Naive B cell (primary cell): ENCODE data around the gene SULT4A1. TPM values are rescaled to one million over a fixed set of nuclear protein-coding genes. Genes with fewer than 3 reads are reported as not detected.
A peak's percentile ranks its signal among the peaks of the same experiment; 100 is the strongest.

Experiments used
- ATAC-seq, 2 donors: fragments of 150-1000 bp; cut with Tn5 transposase; 2 replicates each; pipeline ENCODE4 v1.10.0; 2021; ENCODE audit warnings: low read depth in 2 of 2, mild to moderate bottlenecking in 2 of 2, moderate library complexity in 2 of 2
- DNase-seq: peaks from one replicate; pipeline ENCODE4 v3.0.0; 2022
- H3K27ac Mint-ChIP-seq, 6 donors: one replicate each; pipeline ENCODE4 v1.8.0; 2020 to 2022; ENCODE audit warnings: mild to moderate bottlenecking in 6 of 6, mixed read lengths in 6 of 6, moderate library complexity in 5 of 6, inconsistent platforms in 2 of 6
- H3K27me3 Mint-ChIP-seq, 3 donors: one replicate each; pipeline ENCODE4 v1.8.0; 2021 to 2022; ENCODE audit warnings: mixed read lengths in 3 of 3, mild to moderate bottlenecking in 1 of 3
- H3K36me3 Mint-ChIP-seq, 2 donors: one replicate each; pipeline ENCODE4 v1.8.0; 2020 to 2022; ENCODE audit warnings: mixed read lengths in 2 of 2, inconsistent platforms in 1 of 2, mild to moderate bottlenecking in 1 of 2
- H3K4me1 Mint-ChIP-seq, 3 donors: one replicate each; pipeline ENCODE4 v1.8.0; 2020 to 2022; ENCODE audit warnings: mixed read lengths in 3 of 3, inconsistent platforms in 1 of 3, mild to moderate bottlenecking in 1 of 3, moderate library complexity in 1 of 3
- H3K4me3 Mint-ChIP-seq, 8 donors: one replicate each; pipeline ENCODE4 v1.8.0; 2020 to 2022; ENCODE audit warnings: mild to moderate bottlenecking in 8 of 8, mixed read lengths in 8 of 8, moderate library complexity in 8 of 8, inconsistent platforms in 2 of 8
- H3K9me3 Mint-ChIP-seq, 7 donors: one replicate each; pipeline ENCODE4 v1.8.0; 2020 to 2022; ENCODE audit warnings: mixed read lengths in 7 of 7, mild to moderate bottlenecking in 5 of 7, inconsistent platforms in 2 of 7, moderate library complexity in 1 of 7
- polyA plus RNA-seq, 6 donors: library from polyadenylated mRNA; unstranded; fragments of 300-500 nt; fragmentation: Illumina TruSeq; gene quantifications; one replicate each; pipeline ENCODE4 v1.2.3, GENCODE V29; 2021; ENCODE audit warnings: low read depth in 6 of 6

Gene SULT4A1
- polyA plus RNA-seq, 6 donors from 2014 or later, result not detected

DNA sequence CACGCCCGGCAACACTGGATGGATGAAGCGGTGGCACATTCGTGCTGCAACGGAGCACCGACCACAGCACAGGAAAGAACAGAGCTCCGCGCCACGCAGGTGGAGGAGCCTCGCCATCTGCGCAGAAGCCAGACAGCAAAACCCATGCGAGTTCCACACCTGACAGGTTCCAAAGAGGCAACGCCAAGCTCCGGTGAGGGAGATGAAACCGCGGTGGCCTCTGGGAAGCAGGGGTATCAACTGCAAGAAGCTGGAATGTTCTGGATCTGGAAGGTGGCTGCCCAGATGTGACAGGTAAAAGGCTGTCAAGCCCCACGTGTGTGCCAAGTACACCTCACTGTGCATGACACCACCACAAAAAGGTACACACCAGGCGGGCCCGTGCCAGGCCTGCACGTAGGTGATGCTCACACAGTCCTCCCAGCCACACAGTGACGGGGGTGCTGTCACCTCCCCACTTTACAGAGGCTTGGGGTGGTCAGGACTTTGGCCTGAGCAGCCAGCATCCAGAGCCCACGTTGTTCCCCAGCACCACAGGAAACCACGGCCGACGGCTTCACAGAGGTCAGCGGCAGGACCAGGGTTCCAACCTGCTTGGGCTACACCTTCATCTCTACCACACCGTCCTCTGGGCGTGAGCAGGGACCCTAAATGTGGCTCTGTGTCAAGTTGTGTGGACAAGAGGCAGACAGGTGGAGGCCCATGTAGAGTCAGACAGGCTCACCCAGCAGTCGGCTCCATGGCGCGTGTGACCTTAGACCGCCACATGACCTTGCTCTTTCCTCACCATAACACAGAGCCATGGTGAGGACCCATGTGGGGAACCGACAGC is 30.5 kb downstream of the SULT4A1 start:
- no peak for ATAC-seq
- no peak overlapping the region for H3K4me3 Mint-ChIP-seq

DNA sequence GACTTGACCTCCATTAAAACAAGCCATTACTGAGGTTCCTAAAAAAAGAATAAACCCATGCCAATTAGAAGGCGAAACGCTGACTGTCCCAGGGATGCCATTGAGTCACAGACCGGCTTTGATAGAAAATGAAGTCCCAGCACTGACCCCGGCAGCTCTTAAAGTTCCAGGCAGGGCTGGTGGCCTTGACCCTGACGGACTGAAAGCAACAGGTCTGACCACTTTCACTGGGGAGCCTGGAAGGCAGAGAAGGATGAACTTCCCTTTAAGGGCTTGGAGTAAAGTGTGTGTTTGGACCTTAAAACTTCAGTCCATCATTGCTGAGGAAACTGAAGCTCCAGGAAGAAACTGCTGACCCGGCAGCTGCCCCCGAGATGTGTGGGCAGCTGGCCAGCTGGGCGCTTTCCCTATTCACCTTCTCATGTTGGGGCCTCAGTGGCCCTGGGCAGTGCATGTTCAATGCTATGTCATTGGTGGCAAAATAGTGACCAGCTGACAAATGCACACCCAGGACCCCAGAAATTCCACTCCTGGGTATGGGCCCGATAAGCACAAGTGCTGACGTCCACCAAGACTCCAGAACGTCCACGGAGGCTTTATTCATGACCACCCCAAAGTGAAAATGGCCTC is 31.3 kb downstream of the SULT4A1 start:
- H3K27me3 Mint-ChIP-seq, result peaks cover 0 to 22% (median 21%) of the 10 kb centered on the region in 3 donors
- H3K4me1 Mint-ChIP-seq, result no peaks in the 10 kb centered on the region
- no peak for ATAC-seq
- no peaks in the 10 kb centered on the region for H3K36me3 Mint-ChIP-seq
- no peak overlapping the region for H3K4me3 Mint-ChIP-seq
- no peak for DNase-seq
- no peaks in the 10 kb centered on the region for H3K9me3 Mint-ChIP-seq
- H3K27ac Mint-ChIP-seq, result no peak overlapping the region

More for the DNA sequence above, 30.5 kb downstream of the SULT4A1 start:
- Mint-ChIP-seq H3K27ac (no peak overlapping the region), H3K4me1 (no peaks in the 10 kb centered on the region), H3K36me3 (no peaks in the 10 kb centered on the region), H3K9me3 (no peaks in the 10 kb centered on the region), H3K27me3 (peaks cover 0 to 20% (median 19%) of the 10 kb centered on the region in 3 donors)
- DNase-seq, result no peak

DNA sequence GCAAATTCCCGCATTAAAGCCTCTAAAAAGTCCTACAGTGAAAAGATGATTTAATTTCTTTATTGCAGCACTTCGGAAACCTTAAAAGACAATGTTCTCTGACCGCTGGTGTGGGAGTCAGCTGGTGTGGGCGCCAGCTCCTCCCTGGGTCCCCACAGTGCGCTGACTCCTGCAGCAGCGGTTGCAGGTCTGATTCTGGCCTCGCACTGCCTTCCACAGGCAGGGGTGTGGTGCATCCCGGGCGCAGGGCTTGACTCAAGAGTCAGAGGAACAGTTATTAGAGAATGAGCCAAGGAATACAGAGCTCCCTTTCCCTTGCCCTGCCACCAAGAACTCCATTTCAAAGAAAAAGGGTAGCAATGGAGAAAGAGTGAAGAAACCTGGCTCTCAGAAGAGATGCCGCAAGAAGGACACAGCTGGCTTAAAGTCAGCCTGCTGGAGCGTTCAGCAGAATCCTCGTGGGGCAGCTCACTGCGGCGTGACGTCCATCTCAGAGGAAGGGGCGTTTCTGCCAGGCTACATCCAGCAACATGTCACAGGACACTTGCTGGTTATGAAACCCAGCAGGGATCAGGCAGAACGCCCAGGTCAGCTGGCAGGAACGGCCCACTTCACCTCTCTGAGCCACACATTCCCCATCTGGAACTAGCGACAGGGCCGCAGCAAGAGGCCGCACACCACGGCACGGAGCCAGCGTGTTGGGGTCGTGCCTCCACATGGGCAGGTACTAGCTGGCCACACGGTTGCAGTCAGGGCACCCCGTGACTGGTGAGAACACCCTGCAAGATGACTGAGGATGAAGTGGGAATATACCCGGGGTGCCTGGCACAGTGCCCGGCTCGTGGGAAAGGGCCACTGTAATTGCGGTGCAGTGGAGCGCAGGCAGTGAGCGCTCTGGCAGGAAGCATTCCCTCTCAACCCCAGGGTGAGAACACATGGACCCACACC is 32.1 kb downstream of the SULT4A1 start:
- H3K4me1 Mint-ChIP-seq, result no peaks in the 10 kb centered on the region
- no peaks in the 10 kb centered on the region for H3K9me3 Mint-ChIP-seq
- H3K4me3 Mint-ChIP-seq, result peak overlapping the region in 2 of 8 donors; percentile 25 to 29
- H3K36me3 Mint-ChIP-seq, result no peaks in the 10 kb centered on the region
- H3K27me3 Mint-ChIP-seq, result peaks cover 0 to 23% (median 17%) of the 10 kb centered on the region in 3 donors
- no peak for DNase-seq
- ATAC-seq, result no peak
- peak overlapping the region in 1 of 6 donors; percentile 37 for H3K27ac Mint-ChIP-seq

DNA sequence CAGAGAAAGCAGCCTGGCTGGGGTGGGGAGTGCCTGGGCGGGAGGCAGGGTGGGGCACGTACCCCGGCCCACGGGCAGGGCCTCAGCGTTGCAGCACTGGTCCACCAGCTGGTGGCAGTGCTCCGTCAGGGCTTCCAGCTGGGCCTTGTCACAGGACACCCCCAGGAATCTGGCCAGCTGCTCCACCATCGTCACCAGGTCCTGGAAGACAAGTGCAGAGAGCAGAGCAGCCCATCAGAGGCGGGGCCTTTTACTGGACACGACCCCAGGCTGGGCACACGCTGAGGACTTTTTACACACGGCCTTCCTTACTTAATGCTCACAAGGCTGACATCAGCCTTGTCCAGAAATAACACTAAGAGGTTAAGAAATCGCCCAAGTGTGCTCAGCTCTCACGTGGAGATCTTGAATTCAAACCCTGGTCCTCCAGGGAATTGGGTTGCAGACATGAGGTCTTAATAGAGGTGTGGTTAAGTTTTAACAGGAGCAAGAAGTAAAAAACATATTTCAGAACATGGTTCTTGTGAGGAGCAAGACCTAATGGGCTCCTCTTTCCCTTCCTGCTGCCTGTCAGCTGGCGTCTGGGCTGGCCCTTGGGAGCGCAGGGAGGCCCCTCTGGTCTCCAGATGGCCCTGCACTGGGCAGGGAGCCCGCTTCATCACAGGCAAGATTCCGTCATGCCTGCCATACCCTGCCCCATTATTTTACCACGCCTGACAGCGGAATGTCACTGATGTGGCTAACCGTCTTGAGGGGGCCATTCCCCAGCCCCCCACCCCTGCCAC is 33.1 kb downstream of the SULT4A1 start:
- H3K27ac Mint-ChIP-seq, result peak overlapping the region in 1 of 6 donors; percentile 37
- peaks cover 0 to 22% (median 15%) of the 10 kb centered on the region in 3 donors for H3K27me3 Mint-ChIP-seq
- no peak overlapping the region for H3K4me3 Mint-ChIP-seq
- DNase-seq (no peak), ATAC-seq (no peak)
- no peaks in the 10 kb centered on the region for H3K36me3 Mint-ChIP-seq
- no peaks in the 10 kb centered on the region for H3K9me3 Mint-ChIP-seq
- no peaks in the 10 kb centered on the region for H3K4me1 Mint-ChIP-seq

DNA sequence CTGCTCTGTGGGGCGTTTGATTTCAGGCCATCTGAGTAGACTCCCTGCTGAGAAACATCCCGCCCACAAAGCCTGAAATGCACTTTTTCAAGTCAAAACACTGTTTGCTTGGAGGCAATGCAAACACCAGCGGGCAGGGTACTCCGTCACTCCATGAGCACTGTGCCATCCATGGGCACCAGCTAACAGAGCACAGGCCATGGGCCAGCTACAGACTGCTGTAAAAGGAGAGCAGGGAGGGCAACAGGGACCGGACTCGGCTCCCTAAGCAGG is 33.7 kb downstream of the SULT4A1 start:
- H3K4me1 Mint-ChIP-seq, result no peaks in the 10 kb centered on the region
- DNase-seq (no peak), ATAC-seq (no peak)
- H3K27me3 Mint-ChIP-seq, result peaks cover 0 to 24% (median 15%) of the 10 kb centered on the region in 3 donors
- peak overlapping the region in 1 of 6 donors; percentile 36 for H3K27ac Mint-ChIP-seq
- no peaks in the 10 kb centered on the region for H3K9me3 Mint-ChIP-seq
- H3K36me3 Mint-ChIP-seq, result no peaks in the 10 kb centered on the region
- H3K4me3 Mint-ChIP-seq, result no peak overlapping the region

DNA sequence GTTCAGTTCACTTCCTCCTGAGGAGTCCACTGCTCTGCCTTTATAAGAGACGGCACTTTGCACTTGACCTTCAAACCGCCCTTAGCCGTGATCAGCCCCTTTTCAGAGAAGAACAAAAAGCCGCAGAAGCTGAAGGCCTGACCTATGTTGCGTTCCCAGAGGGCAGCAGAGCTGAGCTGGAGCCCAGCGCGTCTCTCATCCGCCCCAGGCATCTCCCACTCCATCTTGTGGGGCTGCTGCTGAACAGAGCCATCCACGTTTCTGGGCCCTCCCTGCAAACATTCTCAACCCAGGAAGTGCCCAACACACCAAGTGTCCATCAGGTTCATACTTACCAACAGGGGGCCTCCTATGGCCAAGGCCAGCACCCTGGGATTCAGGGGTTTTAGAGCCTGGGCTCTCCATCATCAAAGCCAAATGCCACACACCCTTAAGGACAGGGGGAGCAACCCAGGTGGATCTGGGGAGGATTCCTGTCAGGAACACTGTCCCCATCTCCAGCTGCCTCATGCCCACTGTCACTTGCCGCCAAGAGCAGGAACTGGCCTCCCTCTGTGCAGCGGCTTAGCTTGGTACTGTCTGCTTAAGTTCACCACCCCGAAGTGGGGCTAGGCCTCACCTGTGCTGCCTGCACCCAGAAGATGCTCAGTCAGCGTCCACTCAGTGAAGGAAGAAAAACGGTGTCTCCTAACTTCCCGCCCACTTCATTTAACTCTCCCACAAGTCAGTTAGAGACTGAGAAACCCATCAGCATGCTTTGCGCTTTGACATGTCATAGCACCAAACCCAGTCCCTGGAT is 34.2 kb downstream of the SULT4A1 start:
- Mint-ChIP-seq H3K9me3 (no peaks in the 10 kb centered on the region), H3K4me1 (no peaks in the 10 kb centered on the region), H3K27me3 (peaks cover 0 to 26% (median 14%) of the 10 kb centered on the region in 3 donors), H3K27ac (no peak overlapping the region), H3K4me3 (no peak overlapping the region), H3K36me3 (no peaks in the 10 kb centered on the region)
- DNase-seq, result no peak
- no peak for ATAC-seq

DNA sequence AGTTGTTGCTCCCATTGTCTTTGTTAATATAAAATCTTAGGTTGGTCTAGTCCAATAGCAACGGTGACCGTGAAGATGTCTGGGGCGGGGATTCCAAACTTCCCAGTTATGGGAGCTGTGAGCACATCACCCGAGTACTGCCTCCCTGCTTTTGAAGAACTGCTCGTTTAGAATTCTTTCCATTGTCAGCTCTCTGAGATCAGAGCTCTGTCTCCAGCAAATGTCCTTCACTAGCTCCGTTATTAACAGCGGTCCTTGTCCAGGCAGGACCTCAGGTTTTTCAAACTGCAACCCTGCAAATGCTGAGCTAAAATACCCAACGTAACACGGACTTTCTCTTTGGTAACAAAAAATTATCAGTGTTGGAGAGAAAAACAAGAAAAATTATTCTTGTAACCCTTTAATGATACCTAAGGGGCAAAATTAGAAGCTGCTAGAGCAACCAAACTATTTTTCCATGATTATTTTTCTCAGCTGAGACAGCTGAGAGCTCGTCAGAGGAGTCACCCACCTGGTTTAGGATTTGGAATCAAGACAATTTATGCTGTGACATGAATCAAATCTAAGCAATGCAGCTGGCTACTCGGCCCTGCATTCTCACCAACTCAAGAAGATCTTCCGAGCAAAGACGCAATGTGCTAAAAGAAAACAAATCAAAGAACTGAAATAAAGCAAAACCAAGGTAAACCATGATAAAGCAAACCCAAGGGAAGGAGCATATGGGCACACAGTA is 35.1 kb downstream of the SULT4A1 start:
- no peak for DNase-seq
- Mint-ChIP-seq H3K9me3 (no peaks in the 10 kb centered on the region), H3K4me1 (no peaks in the 10 kb centered on the region), H3K4me3 (no peak overlapping the region), H3K27me3 (peaks cover 0 to 28% (median 18%) of the 10 kb centered on the region in 3 donors), H3K36me3 (no peaks in the 10 kb centered on the region), H3K27ac (no peak overlapping the region)
- no peak for ATAC-seq

DNA sequence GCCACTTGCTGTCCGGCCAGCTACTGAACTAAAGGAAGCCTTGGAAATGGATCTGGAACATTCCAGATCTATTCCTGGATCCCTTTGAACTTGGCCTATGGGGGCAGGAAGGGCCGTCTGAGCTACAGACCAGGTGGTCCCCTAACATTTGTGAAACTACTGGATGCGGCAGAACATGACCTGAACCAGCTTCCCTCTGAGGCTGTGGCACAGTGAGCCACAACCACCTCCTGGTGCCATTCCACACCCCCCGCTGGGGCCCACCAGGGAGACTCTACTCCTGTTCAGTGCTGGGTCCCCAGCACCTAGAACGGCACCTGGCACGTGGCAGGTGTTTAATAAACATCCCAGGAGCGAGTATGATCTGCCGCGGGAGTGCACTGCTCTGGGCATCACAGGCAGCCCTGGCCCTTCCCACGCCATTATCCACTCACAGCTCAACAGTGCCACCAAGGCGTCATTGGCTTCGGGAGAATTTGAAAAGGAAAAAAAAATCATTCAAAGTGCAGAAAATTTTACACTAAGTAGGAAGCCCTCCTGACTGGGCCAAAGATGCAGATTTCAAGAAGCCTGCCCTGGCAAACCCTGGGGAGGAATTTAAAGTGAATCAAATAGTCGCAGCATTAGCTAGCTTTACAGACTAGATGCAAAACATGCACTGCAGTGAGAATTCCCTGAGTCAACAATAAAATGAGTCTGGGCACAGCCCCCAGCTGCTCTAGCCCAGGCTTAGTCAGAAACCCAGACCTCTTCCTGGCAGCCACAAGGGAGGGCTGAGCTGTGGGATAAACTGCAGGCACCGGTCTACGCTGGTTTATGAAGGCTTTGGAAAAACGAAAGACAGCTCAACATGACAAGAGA is 35.9 kb downstream of the SULT4A1 start:
- ATAC-seq (no peak), DNase-seq (no peak)
- Mint-ChIP-seq H3K36me3 (no peaks in the 10 kb centered on the region), H3K4me3 (no peak overlapping the region), H3K4me1 (no peaks in the 10 kb centered on the region), H3K9me3 (no peaks in the 10 kb centered on the region), H3K27me3 (peaks cover 0 to 34% (median 26%) of the 10 kb centered on the region in 3 donors), H3K27ac (peak overlapping the region in 2 of 6 donors; percentile 33 to 81)

DNA sequence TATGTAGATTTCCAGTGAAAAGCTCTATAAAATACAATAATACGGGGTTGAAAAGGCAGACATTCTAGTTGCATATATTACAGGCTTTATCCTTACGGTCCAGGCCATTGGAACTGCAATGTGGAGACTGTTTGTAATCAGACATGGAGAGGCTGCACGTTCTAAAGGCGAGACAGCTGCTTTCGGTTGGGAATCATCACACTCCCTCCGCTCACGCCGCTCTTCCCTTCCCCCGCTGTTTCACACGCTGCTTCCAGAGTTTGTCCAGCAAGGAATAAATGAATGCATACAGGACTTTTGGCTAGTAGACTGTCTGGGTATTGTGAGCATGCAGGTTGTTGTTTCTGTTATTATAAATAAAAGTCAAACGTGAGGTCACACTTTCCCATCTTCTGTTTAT is 36.7 kb downstream of the SULT4A1 start:
- Mint-ChIP-seq H3K4me1 (no peaks in the 10 kb centered on the region), H3K9me3 (no peaks in the 10 kb centered on the region), H3K27ac (peak overlapping the region in 1 of 6 donors; percentile 33), H3K36me3 (no peaks in the 10 kb centered on the region), H3K27me3 (peaks cover 0 to 42% (median 33%) of the 10 kb centered on the region in 3 donors), H3K4me3 (no peak overlapping the region)
- DNase-seq (no peak), ATAC-seq (no peak)

DNA sequence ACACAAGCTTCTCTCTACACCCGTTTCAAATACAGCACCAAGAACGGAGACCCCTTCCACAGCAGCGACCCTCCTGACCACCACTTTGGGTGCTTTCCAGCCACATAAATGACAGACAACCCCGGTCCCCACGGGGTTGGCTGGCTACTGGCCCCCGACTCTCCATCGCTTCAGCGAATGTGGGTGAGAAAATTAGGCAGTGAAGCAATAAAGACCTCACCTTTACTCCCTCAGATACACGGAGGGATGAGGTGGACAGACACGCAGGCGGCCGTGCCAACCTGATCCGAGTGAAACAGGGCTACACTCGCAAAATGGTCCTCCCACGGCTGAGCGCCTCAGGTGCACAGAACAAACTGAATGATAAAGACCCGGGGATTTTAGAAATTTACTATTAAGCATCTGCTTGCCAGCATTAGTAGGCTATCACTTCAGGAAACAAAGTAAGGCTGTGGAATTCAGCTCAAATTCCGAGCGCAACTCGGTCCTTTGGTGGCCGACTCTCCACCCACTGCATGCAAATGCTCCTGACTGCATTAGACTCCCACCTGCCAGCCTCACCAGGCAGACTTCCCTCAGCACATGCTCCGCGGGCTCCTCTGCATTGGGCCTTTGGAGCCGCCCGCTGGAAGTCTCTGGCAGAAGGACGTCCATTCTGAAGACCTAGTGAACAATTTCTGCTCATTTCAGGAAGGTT is 37.4 kb downstream of the SULT4A1 start:
- Mint-ChIP-seq H3K4me1 (no peaks in the 10 kb centered on the region), H3K9me3 (no peaks in the 10 kb centered on the region), H3K36me3 (no peaks in the 10 kb centered on the region), H3K27ac (peak overlapping the region in 1 of 6 donors; percentile 37), H3K4me3 (no peak overlapping the region), H3K27me3 (peaks cover 0 to 45% (median 35%) of the 10 kb centered on the region in 3 donors)
- DNase-seq (no peak), ATAC-seq (no peak)
